B cell (primary cell): ENCODE data around the gene CHTOP. TPM values are rescaled to one million over a fixed set of nuclear protein-coding genes. Genes with fewer than 3 reads are reported as not detected.

ENCODE experiments used
- ATAC-seq: fragments of 200-7000 bp; cut with Tn5 transposase; one replicate; pipeline ENCODE4 v1.10.0; 2021; ENCODE audit warnings: low read depth, mild to moderate bottlenecking, moderate number of reproducible peaks, moderate library complexity
- CTCF ChIA-PET: fragments of 350-600 bp; sonication (Branson Sonifier 250); formaldehyde crosslinking; loops from one replicate; lab custom pipeline; 2021; ENCODE audit warnings: antibody characterized with exemption, inconsistent platforms; lab: Charles Lee
- POLR2A ChIA-PET: fragments of 350-600 bp; sonication (Branson Sonifier 250); formaldehyde crosslinking; loops from one replicate; lab custom pipeline; 2021; ENCODE audit warnings: antibody characterized with exemption; lab: Charles Lee
- DNase-seq: peaks from one replicate; pipeline ENCODE4 v3.0.0; 2013
- H2AFZ ChIP-seq: 2 replicates; pipeline ENCODE4 v1.6.1; 2012; ENCODE audit warnings: mild to moderate bottlenecking, low read depth, low read length; ENCODE audit not compliant: insufficient read depth, poor library complexity, severe bottlenecking
- H3K27ac ChIP-seq, 2 donors: 1 replicate in 1 of 2; 2 replicates in 1 of 2; pipeline ENCODE4 v1.5.1; 2012 to 2013; ENCODE audit warnings: low read length in 2 of 2, mild to moderate bottlenecking in 2 of 2, moderate library complexity in 1 of 2
- H3K27me3 ChIP-seq, 4 experiments: fragments of 200-600 bp in 1 of 4; sonication (generic) in 1 of 4; replicated peaks in 1 of 4; 1 replicate in 2 of 4; 2 replicates in 2 of 4; pipeline versions ENCODE4 v1.6.1 to v1.7.0; 2013 to 2016; ENCODE audit warnings: low read length in 3 of 4, mild to moderate bottlenecking in 2 of 4, mixed read lengths in 1 of 4, moderate library complexity in 1 of 4; ENCODE audit not compliant: insufficient read depth in 4 of 4, control insufficient read depth in 3 of 4; ENCODE audit errors: control extremely low read depth in 1 of 4
- H3K36me3 ChIP-seq, 2 experiments: replicated peaks in 1 of 2; 1 replicate in 1 of 2; 2 replicates in 1 of 2; pipeline versions ENCODE4 v1.6.1 to v1.7.1; 2013; ENCODE audit warnings: low read length in 1 of 2; ENCODE audit not compliant: insufficient read depth in 2 of 2, control insufficient read depth in 1 of 2; ENCODE audit errors: control extremely low read depth in 1 of 2, extremely low read depth in 1 of 2
- H3K4me1 ChIP-seq, 2 donors: fragments of 200-600 bp in 1 of 2; sonication (generic) in 1 of 2; 1 replicate in 1 of 2; 2 replicates in 1 of 2; pipeline versions ENCODE4 v1.5.1 to v1.6.1; 2013 to 2017; ENCODE audit warnings: low read length in 2 of 2; ENCODE audit not compliant: control insufficient read depth in 2 of 2, insufficient read depth in 2 of 2
- H3K4me2 ChIP-seq: replicated peaks from 2 replicates; pipeline ENCODE3; 2012; ENCODE audit warnings: mild to moderate bottlenecking, low read depth, low read length; ENCODE audit not compliant: poor library complexity, severe bottlenecking
- H3K4me3 ChIP-seq, 5 experiments: fragments of 200-600 bp in 1 of 5; sonication (generic) in 1 of 5; 1 replicate in 3 of 5; 2 replicates in 2 of 5; pipeline versions ENCODE4 v1.5.1 to v1.7.0; 2011 to 2016; ENCODE audit warnings: low read length in 4 of 5, mild to moderate bottlenecking in 4 of 5, low read depth in 2 of 5, control low read depth in 1 of 5, moderate library complexity in 1 of 5; ENCODE audit not compliant: insufficient read depth in 1 of 5; ENCODE audit errors: control extremely low read depth in 1 of 5, extremely low read depth in 1 of 5
- H3K79me2 ChIP-seq: fragments of 200-600 bp; sonication (generic); one replicate; pipeline ENCODE4 v1.6.0; 2016; ENCODE audit warnings: low read length; ENCODE audit not compliant: control insufficient read depth, insufficient read depth
- H3K9ac ChIP-seq: fragments of 200-600 bp; sonication (generic); 2 replicates; pipeline ENCODE4 v1.6.1; 2017; ENCODE audit warnings: mild to moderate bottlenecking, low read length, moderate library complexity
- H3K9me3 ChIP-seq, 3 donors: one replicate each; pipeline versions ENCODE4 v1.6.1 to v1.7.1; 2013; ENCODE audit warnings: low read length in 2 of 3; ENCODE audit not compliant: control insufficient read depth in 2 of 3, insufficient read depth in 1 of 3; ENCODE audit errors: control extremely low read depth in 1 of 3
- H4K20me1 ChIP-seq: 2 replicates; pipeline ENCODE4 v1.6.0; 2012; ENCODE audit warnings: mild to moderate bottlenecking, low read length; ENCODE audit not compliant: insufficient read depth, control insufficient read depth, poor library complexity, severe bottlenecking
- H3K27ac Mint-ChIP-seq: one replicate; pipeline ENCODE4 v1.8.0; 2021; ENCODE audit warnings: mixed read lengths
- H3K27me3 Mint-ChIP-seq: one replicate; pipeline ENCODE4 v1.8.0; 2021; ENCODE audit warnings: mixed read lengths
- H3K4me1 Mint-ChIP-seq: one replicate; pipeline ENCODE4 v1.8.0; 2021; ENCODE audit warnings: mixed read lengths
- H3K4me3 Mint-ChIP-seq: one replicate; pipeline ENCODE4 v1.8.0; 2021; ENCODE audit warnings: mixed read lengths
- H3K9me3 Mint-ChIP-seq: one replicate; pipeline ENCODE4 v1.8.0; 2022; ENCODE audit warnings: mixed read lengths; ENCODE audit not compliant: insufficient read depth
- CTCF ChIP-seq: fragments of 200-600 bp; IDR thresholded peaks from one replicate; pipeline ENCODE4 v1.8.0; 2022; ENCODE audit warnings: antibody characterized with exemption, mild to moderate bottlenecking
- EZH2 ChIP-seq: IDR thresholded peaks from 2 replicates; pipeline ENCODE4 v1.6.1; 2012; ENCODE audit warnings: borderline replicate concordance, low read depth, mild to moderate bottlenecking, moderate library complexity, low read length; ENCODE audit not compliant: insufficient read depth, poor library complexity, severe bottlenecking
- WGBS: methylation state at CpG from one replicate; pipeline ENCODE4 v1.1.5; 2013; ENCODE audit warnings: missing lambda C conversion rate; ENCODE audit not compliant: insufficient coverage; 5-methylcytosine and 5-hydroxymethylcytosine counted together
- intact Hi-C: fragments of 100-400 bp; cut with micrococcal nuclease; formaldehyde crosslinking; loops from one replicate; pipeline ENCODE4 v1.10.0; 2022
- polyA plus RNA-seq: library from polyadenylated mRNA; depleted of rRNA; stranded (reverse); fragments of >200 nt; gene quantifications from 2 replicates; pipeline ENCODE4 v1.2.3, GENCODE V29; 2012
- total RNA-seq, 2 donors: library from RNA; stranded (reverse); fragments of 120-200 nt in 1 of 2; gene quantifications; 1 replicate in 1 of 2; 2 replicates in 1 of 2; pipeline versions ENCODE4 v1.2.3 to v1.2.4, GENCODE V29; 2013 to 2022

CHTOP gene
- total and polyA plus RNA-seq, 2 donors (not counting 1 experiment from before 2014, with no cell fraction given): 87.0 to 156 TPM

GRCh38 chr1:153683854-153684253, 50.0 kb downstream of the CHTOP start:
- CTCF ChIA-PET: interaction anchor here (0.9 kb wide), 1 partner anchor 20 kb away, joined by 3 read pairs; no protein-coding TSS in a partner anchor
- no peak overlapping the region for H3K4me3 ChIP-seq
- ATAC-seq: no peak

GRCh38 chr1:153684892-153685291, 51.0 kb downstream of the CHTOP start:
- Histone ChIP-seq H4K20me1 (no peaks in the 10 kb centered on the region), H3K4me2 (no peak overlapping the region), H3K27ac (no peak overlapping the region), H3K79me2 (no peaks in the 10 kb centered on the region), H3K4me3 (no peak overlapping the region), H3K36me3 (no peaks in the 10 kb centered on the region), H3K9me3 (no peaks in the 10 kb centered on the region), H3K27me3 (peaks cover 0 to 15% (median 6%) of the 10 kb centered on the region in 4 experiments), H2AFZ (no peak overlapping the region), H3K4me1 (peaks cover under 1 to 4% of the 10 kb centered on the region in 2 donors), H3K9ac (no peak overlapping the region)
- DNase-seq (no peak), ATAC-seq (no peak)
- intact Hi-C loops: no loop called here
- Mint-ChIP-seq H3K4me3 (no peak overlapping the region), H3K4me1 (peaks cover 10% of the 10 kb centered on the region), H3K27me3 (peaks cover 47% of the 10 kb centered on the region), H3K27ac (no peak overlapping the region), H3K9me3 (no peaks in the 10 kb centered on the region)
- TF ChIP-seq CTCF: no peak
- TF ChIP-seq EZH2: no peak
- ChIA-PET POLR2A (no interaction called here), CTCF (no interaction called here)
- 96% methylated on average over 8 of the region's 12 CpGs for WGBS

More at GRCh38 chr1:153683854-153684253, 50.0 kb downstream of the CHTOP start:
- H3K4me3 Mint-ChIP-seq: no peak overlapping the region
- Histone ChIP-seq H3K4me1 (peaks cover 11 to 14% of the 10 kb centered on the region in 2 donors), H3K27me3 (peaks cover 0 to 23% (median 10%) of the 10 kb centered on the region in 4 experiments), H3K79me2 (no peaks in the 10 kb centered on the region), H3K36me3 (no peaks in the 10 kb centered on the region), H3K4me2 (no peak overlapping the region), H3K9ac (no peak overlapping the region), H4K20me1 (no peaks in the 10 kb centered on the region), H3K9me3 (no peaks in the 10 kb centered on the region), H3K27ac (no peak overlapping the region), H2AFZ (no peak overlapping the region)
- intact Hi-C loops: no loop called here
- H3K27me3 Mint-ChIP-seq: peaks cover 51% of the 10 kb centered on the region
- no peak for DNase-seq
- 89% methylated on average over 4 of the region's 5 CpGs for WGBS
- H3K9me3 Mint-ChIP-seq: no peaks in the 10 kb centered on the region
- POLR2A ChIA-PET: no interaction called here
- H3K4me1 Mint-ChIP-seq: peaks cover 15% of the 10 kb centered on the region
- H3K27ac Mint-ChIP-seq: no peak overlapping the region
- TF ChIP-seq CTCF (no peak), EZH2 (no peak)
